ENCODE data around the gene ETAA1. TPM values are rescaled to one million over a fixed set of nuclear protein-coding genes. Genes with fewer than 3 reads are reported as not detected.
A peak's percentile ranks its signal among the peaks of the same experiment; 100 is the strongest.

ETAA1 gene
- total RNA-seq (10 to 100 TPM; 22.2 to 22.9 TPM), polyA plus RNA-seq (ENCODE audit: insufficient read length in 2 of 2) (10 to 100 TPM; 11.7 to 15.6 TPM)
- long read RNA-seq, donor 1: 0 reads
- long read RNA-seq, donor 2: 0 reads
- long read RNA-seq, donor 3, partial matches to known transcripts: 0 of 1 reads
- long read RNA-seq, donor 3, other reads (novel, unspliced or antisense): 0 of 1 reads
- long read RNA-seq, donor 4, partial matches to known transcripts: 17 of 20 reads
- long read RNA-seq, donor 4, other reads (novel, unspliced or antisense): 0 of 20 reads

DNA sequence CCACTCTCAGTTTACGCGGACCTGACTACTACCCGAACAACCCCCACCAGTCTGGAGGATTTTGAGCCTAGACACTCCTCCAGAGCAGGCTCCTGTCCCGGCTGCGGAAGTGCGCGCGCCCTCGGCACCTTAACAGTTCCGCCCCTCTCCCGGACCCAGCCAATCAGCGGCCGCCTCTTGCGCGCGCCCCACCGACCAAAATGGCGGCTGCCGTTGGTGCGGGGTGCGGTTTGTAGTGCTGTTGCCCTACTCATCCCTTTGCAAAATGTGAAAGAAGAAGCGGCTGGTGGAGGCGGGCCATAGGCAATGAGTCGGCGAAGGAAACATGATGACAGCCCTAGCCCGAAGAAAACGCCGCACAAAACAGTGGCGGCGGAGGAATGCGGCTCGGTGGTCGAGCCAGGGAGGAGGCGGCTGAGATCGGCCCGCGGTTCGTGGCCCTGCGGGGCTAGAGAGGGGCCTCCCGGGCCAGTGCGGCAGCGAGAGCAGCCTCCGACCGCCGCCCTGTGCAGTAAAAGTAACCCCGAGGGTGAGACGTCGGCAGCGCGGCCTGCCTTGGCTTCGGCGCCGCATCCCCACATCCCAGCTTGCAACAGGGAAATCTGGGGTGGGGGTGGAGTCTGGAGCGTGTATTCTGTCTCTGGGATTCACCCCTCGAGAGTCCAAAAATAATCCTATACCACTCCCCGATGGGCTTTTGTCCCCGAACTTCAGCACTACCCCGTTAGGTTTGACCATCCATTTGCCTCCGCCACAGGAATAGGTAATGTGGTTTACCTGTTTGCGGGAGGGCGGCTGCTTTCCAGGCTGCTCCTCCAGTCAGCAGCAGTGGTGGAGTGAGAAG lies at the start of gene ETAA1:
Gene ETAA1 (plus strand): TSS at position 191 of the 844 bp plus-strand sequence. CDS start 116 bp downstream, at position 307.
- H3K36me3 ChIP-seq (ENCODE audit: control insufficient read depth, insufficient read depth, low read length): no peaks in the 10 kb centered on the region

DNA sequence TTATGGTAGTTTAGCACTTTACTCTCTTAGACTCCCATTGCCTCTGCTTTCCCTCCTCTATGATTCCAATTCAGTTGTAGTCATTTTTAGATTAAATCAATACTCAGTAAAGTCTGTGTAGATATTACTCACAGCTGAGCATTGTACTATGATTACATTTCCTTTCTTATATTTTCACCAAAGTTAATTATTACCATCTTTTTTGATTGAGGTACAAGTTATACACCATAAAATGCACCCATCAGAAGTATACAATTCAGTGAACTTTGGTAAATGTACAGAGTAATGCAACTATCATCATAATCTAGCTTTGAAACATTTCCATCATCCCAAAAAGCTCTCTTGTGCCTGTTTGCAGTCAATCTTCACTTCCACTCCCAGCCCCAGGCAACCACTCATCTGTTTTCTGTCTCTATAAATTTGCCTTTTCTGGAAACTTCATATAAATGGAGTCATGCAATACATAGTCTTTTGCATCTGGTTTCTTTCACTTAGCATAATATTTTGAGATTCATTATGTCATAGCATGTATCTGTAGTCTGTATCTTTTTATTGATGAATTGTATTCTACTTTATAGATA lies 30.2 kb upstream of the ETAA1 start:
- no peak for DNase-seq (ENCODE audit: low read depth in 4 of 6, low spot score in 6 of 6)
- no peaks in the 10 kb centered on the region for H3K4me1 ChIP-seq (ENCODE audit: control insufficient read depth, insufficient read depth, low read length)
- no peaks in the 10 kb centered on the region for H3K27me3 ChIP-seq (ENCODE audit: control insufficient read depth, insufficient read depth, low read length)
- no peaks in the 10 kb centered on the region for H3K36me3 ChIP-seq (ENCODE audit: control insufficient read depth, insufficient read depth, low read length)
- no peak overlapping the region for H3K27ac ChIP-seq (ENCODE audit: low read depth, low read length)
- no peak overlapping the region for H3K4me3 ChIP-seq (ENCODE audit: low read depth, low read length)
- peaks cover 1% of the 10 kb centered on the region for H3K9me3 ChIP-seq (ENCODE audit: control insufficient read depth, insufficient read depth, low read length)

More for the DNA sequence above, at the start of gene ETAA1:
- H3K4me3 ChIP-seq (ENCODE audit: low read depth, low read length): peak within 1 kb of the TSS; percentile 68
- H3K27me3 ChIP-seq (ENCODE audit: control insufficient read depth, insufficient read depth, low read length): no peaks in the 10 kb centered on the region
- H3K9me3 ChIP-seq (ENCODE audit: control insufficient read depth, insufficient read depth, low read length): no peaks in the 10 kb centered on the region
- under 1% methylated on average over 44 of the region's 61 CpGs for WGBS (ENCODE audit: insufficient coverage)
- peak within 1 kb of the TSS; percentile 91 for H3K27ac ChIP-seq (ENCODE audit: low read depth, low read length)
- DNase-seq (ENCODE audit: low read depth in 4 of 6, low spot score in 6 of 6): peak; percentile 75 to 98 (median 86)
- H3K4me1 ChIP-seq (ENCODE audit: control insufficient read depth, insufficient read depth, low read length): peaks cover 6% of the 10 kb centered on the region

- H3K9me3 ChIP-seq (ENCODE audit: control insufficient read depth, insufficient read depth, low read length): no peaks in the 10 kb centered on the region
- DNase-seq (ENCODE audit: low read depth in 4 of 6, low spot score in 6 of 6): no peak
- no CpG with 5 or more reads among the region's 2 CpGs for WGBS (ENCODE audit: insufficient coverage)
- no peaks in the 10 kb centered on the region for H3K4me1 ChIP-seq (ENCODE audit: control insufficient read depth, insufficient read depth, low read length)
- H3K36me3 ChIP-seq (ENCODE audit: control insufficient read depth, insufficient read depth, low read length): no peaks in the 10 kb centered on the region
- H3K4me3 ChIP-seq (ENCODE audit: low read depth, low read length): no peak overlapping the region
- H3K27ac ChIP-seq (ENCODE audit: low read depth, low read length): no peak overlapping the region
- H3K27me3 ChIP-seq (ENCODE audit: control insufficient read depth, insufficient read depth, low read length): no peaks in the 10 kb centered on the region
Measured at GRCh38 chr2:67374481-67374880, 22.7 kb upstream of the ETAA1 start.

DNA sequence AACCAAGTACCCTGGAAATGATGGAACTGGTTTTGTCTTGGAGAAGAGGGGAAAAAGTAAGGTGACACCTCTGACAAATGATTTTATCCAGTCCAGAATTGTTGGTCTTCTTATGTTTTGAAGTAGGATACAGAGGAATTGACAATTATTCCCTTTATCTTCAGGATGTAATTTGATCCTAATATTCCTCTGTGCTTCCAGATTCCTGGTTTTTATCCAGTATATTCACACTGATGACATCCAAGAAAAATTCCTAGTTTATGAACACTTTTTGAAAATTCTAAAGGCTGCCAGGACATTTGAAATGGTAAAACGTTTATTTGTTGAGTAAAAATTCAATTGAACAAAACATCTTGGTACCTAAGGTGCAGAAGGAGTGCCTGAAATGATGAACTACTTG lies 22.2 kb upstream of the ETAA1 start:
- H3K27ac ChIP-seq (ENCODE audit: low read depth, low read length): no peak overlapping the region
- no peak overlapping the region for H3K4me3 ChIP-seq (ENCODE audit: low read depth, low read length)
- H3K36me3 ChIP-seq (ENCODE audit: control insufficient read depth, insufficient read depth, low read length): no peaks in the 10 kb centered on the region
- no peaks in the 10 kb centered on the region for H3K4me1 ChIP-seq (ENCODE audit: control insufficient read depth, insufficient read depth, low read length)
- H3K27me3 ChIP-seq (ENCODE audit: control insufficient read depth, insufficient read depth, low read length): no peaks in the 10 kb centered on the region
- WGBS (ENCODE audit: insufficient coverage): 80% methylated on average over 1 of the region's 1 CpG
- no peak for DNase-seq (ENCODE audit: low read depth in 4 of 6, low spot score in 6 of 6)
- H3K9me3 ChIP-seq (ENCODE audit: control insufficient read depth, insufficient read depth, low read length): no peaks in the 10 kb centered on the region

DNA sequence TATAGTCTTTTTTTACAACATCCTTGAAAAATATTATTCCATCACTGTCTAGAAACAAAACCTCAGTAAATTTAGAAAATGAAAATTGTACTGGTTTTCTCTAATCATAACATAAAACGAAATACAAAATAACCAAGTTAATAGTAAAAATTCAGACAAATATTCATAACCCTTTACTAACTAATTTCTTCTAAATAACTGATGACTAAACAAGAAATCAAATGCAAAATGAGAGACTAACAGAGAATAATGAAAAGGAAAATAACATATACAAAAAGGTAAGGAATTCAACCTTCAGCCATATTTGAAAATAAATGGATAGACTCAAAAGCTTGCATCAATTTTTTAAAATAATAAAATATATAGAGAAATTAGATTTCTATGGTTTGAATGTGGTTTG lies 18.6 kb upstream of the ETAA1 start:
- Histone ChIP-seq H3K27me3 (ENCODE audit: control insufficient read depth, insufficient read depth, low read length) (no peaks in the 10 kb centered on the region), H3K9me3 (ENCODE audit: control insufficient read depth, insufficient read depth, low read length) (no peaks in the 10 kb centered on the region), H3K36me3 (ENCODE audit: control insufficient read depth, insufficient read depth, low read length) (no peaks in the 10 kb centered on the region), H3K4me3 (ENCODE audit: low read depth, low read length) (no peak overlapping the region), H3K4me1 (ENCODE audit: control insufficient read depth, insufficient read depth, low read length) (no peaks in the 10 kb centered on the region), H3K27ac (ENCODE audit: low read depth, low read length) (no peak overlapping the region)
- DNase-seq (ENCODE audit: low read depth in 4 of 6, low spot score in 6 of 6): no peak
- no CpG with 5 or more reads among the region's 1 CpG for WGBS (ENCODE audit: insufficient coverage)

DNA sequence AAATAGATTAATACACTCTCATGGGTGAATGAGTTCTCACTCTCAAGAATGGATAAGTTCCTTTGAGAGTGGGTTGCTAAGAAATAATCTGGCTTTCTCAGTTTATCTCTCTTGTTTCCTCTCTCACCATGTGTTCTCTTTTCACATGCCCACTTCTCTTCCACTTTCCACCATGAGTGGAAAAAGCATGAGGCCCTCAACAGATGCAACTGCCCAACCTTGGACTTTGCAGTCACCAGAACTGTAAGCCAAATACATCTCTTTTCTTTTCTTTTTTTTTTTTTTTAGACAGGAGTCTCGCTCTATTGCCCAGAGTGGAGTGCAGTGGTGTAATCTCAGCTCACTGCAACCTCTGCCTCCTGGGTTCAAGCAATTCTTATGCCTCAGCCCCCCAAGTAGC lies 18.1 kb upstream of the ETAA1 start:
- WGBS (ENCODE audit: insufficient coverage): no CpG with 5 or more reads among the region's 1 CpG
- H3K27ac ChIP-seq (ENCODE audit: low read depth, low read length): no peak overlapping the region

DNA sequence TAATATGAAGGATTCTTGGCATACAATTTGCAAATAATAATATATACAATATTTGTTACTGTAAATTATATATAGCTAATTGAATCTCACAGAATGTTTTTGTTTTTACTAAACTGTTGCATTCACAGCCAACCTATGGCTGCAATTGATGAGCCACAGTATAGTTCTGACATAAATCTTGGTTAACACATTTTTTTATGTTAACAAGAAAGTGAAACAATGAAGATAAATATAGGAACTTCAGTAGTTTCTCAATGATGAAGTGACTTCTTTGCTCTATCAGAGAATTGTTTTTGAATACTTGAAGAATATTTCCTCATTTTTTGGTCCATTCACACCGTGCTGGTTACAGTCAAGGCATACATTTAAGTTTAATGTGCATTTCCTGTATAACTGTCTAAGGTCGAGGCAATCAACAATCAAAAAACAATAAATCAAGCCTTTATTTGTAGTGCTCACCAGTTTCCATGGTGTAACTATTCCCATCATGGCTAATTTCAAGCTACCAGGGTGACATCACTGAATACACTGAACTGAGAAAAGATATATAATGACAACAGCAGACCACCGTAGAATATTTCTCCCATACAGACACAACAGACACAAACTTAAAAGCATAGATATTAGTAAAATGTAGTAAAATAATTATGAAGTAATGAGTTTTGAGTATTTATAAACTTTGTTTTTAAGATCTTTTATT lies 12.9 kb upstream of the ETAA1 start:
- WGBS (ENCODE audit: insufficient coverage): no CpG with 5 or more reads among the region's 3 CpGs
- Histone ChIP-seq H3K27ac (ENCODE audit: low read depth, low read length) (no peak overlapping the region), H3K9me3 (ENCODE audit: control insufficient read depth, insufficient read depth, low read length) (no peaks in the 10 kb centered on the region), H3K4me1 (ENCODE audit: control insufficient read depth, insufficient read depth, low read length) (no peaks in the 10 kb centered on the region), H3K4me3 (ENCODE audit: low read depth, low read length) (no peak overlapping the region), H3K27me3 (ENCODE audit: control insufficient read depth, insufficient read depth, low read length) (no peaks in the 10 kb centered on the region), H3K36me3 (ENCODE audit: control insufficient read depth, insufficient read depth, low read length) (no peaks in the 10 kb centered on the region)
- DNase-seq (ENCODE audit: low read depth in 4 of 6, low spot score in 6 of 6): no peak

More for the DNA sequence above, 18.1 kb upstream of the ETAA1 start:
- no peaks in the 10 kb centered on the region for H3K27me3 ChIP-seq (ENCODE audit: control insufficient read depth, insufficient read depth, low read length)
- H3K4me3 ChIP-seq (ENCODE audit: low read depth, low read length): no peak overlapping the region
- H3K36me3 ChIP-seq (ENCODE audit: control insufficient read depth, insufficient read depth, low read length): no peaks in the 10 kb centered on the region
- H3K9me3 ChIP-seq (ENCODE audit: control insufficient read depth, insufficient read depth, low read length): no peaks in the 10 kb centered on the region
- no peak for DNase-seq (ENCODE audit: low read depth in 4 of 6, low spot score in 6 of 6)
- no peaks in the 10 kb centered on the region for H3K4me1 ChIP-seq (ENCODE audit: control insufficient read depth, insufficient read depth, low read length)

- Histone ChIP-seq H3K27ac (ENCODE audit: low read depth, low read length) (no peak overlapping the region), H3K4me3 (ENCODE audit: low read depth, low read length) (no peak overlapping the region), H3K9me3 (ENCODE audit: control insufficient read depth, insufficient read depth, low read length) (no peaks in the 10 kb centered on the region), H3K36me3 (ENCODE audit: control insufficient read depth, insufficient read depth, low read length) (no peaks in the 10 kb centered on the region), H3K27me3 (ENCODE audit: control insufficient read depth, insufficient read depth, low read length) (no peaks in the 10 kb centered on the region), H3K4me1 (ENCODE audit: control insufficient read depth, insufficient read depth, low read length) (no peaks in the 10 kb centered on the region)
- DNase-seq (ENCODE audit: low read depth in 4 of 6, low spot score in 6 of 6): no peak
- WGBS (ENCODE audit: insufficient coverage): 100% methylated on average over 1 of the region's 2 CpGs
Measured at GRCh38 chr2:67388680-67389079, 8.5 kb upstream of the ETAA1 start.

DNA sequence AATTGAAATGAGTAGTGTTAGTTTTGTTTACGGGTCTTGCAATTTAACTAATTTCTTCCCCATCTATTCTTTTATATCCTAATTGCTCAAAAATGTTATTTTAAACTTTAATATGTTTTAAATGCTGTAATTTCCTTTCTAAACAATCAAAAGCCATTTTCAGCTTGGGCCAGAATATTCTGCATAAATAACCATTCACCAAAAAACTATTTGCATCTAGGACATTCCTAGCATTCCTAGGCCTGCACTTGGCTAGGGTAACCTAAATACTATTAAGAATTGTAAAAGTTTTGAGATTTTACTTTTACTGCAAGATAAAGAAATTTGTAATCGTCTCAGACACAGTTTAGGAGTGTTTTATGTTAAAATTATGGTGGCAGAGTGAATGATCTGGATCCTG lies 7.8 kb upstream of the ETAA1 start:
- WGBS (ENCODE audit: insufficient coverage): no CpG with 5 or more reads among the region's 2 CpGs
- Histone ChIP-seq H3K4me1 (ENCODE audit: control insufficient read depth, insufficient read depth, low read length) (no peaks in the 10 kb centered on the region), H3K4me3 (ENCODE audit: low read depth, low read length) (no peak overlapping the region), H3K27me3 (ENCODE audit: control insufficient read depth, insufficient read depth, low read length) (no peaks in the 10 kb centered on the region), H3K36me3 (ENCODE audit: control insufficient read depth, insufficient read depth, low read length) (no peaks in the 10 kb centered on the region), H3K9me3 (ENCODE audit: control insufficient read depth, insufficient read depth, low read length) (no peaks in the 10 kb centered on the region), H3K27ac (ENCODE audit: low read depth, low read length) (no peak overlapping the region)
- DNase-seq (ENCODE audit: low read depth in 4 of 6, low spot score in 6 of 6): no peak

Data from spinal cord (tissue), 10 donors.